Nephron progenitor cell (in vitro differentiated cells): ENCODE data around the gene CCNY.
A peak's percentile ranks its signal among the peaks of the same experiment; 100 is the strongest.

Source experiments
- DNase-seq: peaks from one replicate; pipeline ENCODE4 v3.0.0; 2021
- H3K27ac Mint-ChIP-seq: 2 replicates; pipeline ENCODE4 v1.8.0; 2021; ENCODE audit warnings: mild to moderate bottlenecking, moderate library complexity, mixed read lengths
- H3K27me3 Mint-ChIP-seq: 2 replicates; pipeline ENCODE4 v1.8.0; 2021; ENCODE audit warnings: mild to moderate bottlenecking, low read depth, mixed read lengths; ENCODE audit not compliant: poor library complexity
- H3K36me3 Mint-ChIP-seq: 2 replicates; pipeline ENCODE4 v1.8.0; 2021; ENCODE audit warnings: low read depth, mixed read lengths
- H3K4me1 Mint-ChIP-seq: 2 replicates; pipeline ENCODE4 v1.8.0; 2021; ENCODE audit warnings: mixed read lengths
- H3K4me3 Mint-ChIP-seq: 2 replicates; pipeline ENCODE4 v1.8.0; 2021; ENCODE audit warnings: mild to moderate bottlenecking, moderate library complexity, mixed read lengths
- H3K9me3 Mint-ChIP-seq: 2 replicates; pipeline ENCODE4 v1.8.0; 2021; ENCODE audit warnings: mild to moderate bottlenecking, moderate library complexity, mixed read lengths
- TF ChIP-seq, protein P1 (sequence below): fragments of 200-600 bp; sonication (generic); IDR thresholded peaks from 2 replicates; pipeline ENCODE4 v1.5.0; 2021; ENCODE audit warnings: antibody characterized with exemption

CCNY gene

DNA sequence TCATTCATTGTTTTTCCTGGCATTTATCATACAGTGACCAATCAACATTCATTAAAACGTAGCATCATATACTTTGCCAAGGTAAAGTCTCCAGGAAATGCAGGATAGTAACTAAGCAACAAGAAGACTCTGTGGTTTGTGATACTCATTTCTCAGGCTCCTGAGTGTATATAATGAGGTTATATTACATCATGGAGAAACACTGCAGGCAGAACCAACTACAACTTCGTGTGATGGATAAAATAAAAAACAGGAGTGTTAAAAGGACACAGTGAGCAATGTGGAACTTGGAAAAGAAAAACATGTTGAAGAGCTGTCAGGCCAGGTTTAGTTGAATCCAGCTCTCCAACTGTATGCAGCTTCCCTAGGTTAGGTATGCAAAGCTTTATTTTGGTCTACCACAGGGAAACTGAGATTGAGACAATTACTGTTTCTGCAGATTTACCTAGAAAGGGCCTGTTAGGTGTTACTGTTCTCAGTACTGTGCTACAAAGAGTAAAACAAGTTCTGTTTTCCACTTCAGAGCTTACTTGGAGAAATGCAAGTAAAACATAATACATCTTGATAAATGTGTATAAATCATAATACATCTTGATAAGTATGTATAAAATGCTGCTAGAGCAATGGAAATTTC lies 7.8 kb upstream of the CCNY start:
- Mint-ChIP-seq H3K36me3 (peaks cover 20% of the 10 kb centered on the region), H3K4me3 (no peak overlapping the region), H3K27me3 (peaks cover 4% of the 10 kb centered on the region), H3K4me1 (peaks cover 33% of the 10 kb centered on the region), H3K27ac (no peak overlapping the region), H3K9me3 (peaks cover under 1% of the 10 kb centered on the region)
- no peak for DNase-seq
- TF ChIP-seq, protein P1, sequence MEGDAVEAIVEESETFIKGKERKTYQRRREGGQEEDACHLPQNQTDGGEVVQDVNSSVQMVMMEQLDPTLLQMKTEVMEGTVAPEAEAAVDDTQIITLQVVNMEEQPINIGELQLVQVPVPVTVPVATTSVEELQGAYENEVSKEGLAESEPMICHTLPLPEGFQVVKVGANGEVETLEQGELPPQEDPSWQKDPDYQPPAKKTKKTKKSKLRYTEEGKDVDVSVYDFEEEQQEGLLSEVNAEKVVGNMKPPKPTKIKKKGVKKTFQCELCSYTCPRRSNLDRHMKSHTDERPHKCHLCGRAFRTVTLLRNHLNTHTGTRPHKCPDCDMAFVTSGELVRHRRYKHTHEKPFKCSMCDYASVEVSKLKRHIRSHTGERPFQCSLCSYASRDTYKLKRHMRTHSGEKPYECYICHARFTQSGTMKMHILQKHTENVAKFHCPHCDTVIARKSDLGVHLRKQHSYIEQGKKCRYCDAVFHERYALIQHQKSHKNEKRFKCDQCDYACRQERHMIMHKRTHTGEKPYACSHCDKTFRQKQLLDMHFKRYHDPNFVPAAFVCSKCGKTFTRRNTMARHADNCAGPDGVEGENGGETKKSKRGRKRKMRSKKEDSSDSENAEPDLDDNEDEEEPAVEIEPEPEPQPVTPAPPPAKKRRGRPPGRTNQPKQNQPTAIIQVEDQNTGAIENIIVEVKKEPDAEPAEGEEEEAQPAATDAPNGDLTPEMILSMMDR = no peak

- peaks cover 38% of the 10 kb centered on the region for H3K4me1 Mint-ChIP-seq
- peak overlapping the region; percentile 28 for H3K27ac Mint-ChIP-seq
- H3K36me3 Mint-ChIP-seq = peaks cover 22% of the 10 kb centered on the region
- peaks cover 4% of the 10 kb centered on the region for H3K27me3 Mint-ChIP-seq
- H3K4me3 Mint-ChIP-seq = no peak overlapping the region
- H3K9me3 Mint-ChIP-seq = peaks cover 4% of the 10 kb centered on the region
- TF ChIP-seq, protein P1 = no peak
- DNase-seq = no peak
Measured at GRCh38 chr10:35329520-35329919, 6.8 kb upstream of the CCNY start.

DNA sequence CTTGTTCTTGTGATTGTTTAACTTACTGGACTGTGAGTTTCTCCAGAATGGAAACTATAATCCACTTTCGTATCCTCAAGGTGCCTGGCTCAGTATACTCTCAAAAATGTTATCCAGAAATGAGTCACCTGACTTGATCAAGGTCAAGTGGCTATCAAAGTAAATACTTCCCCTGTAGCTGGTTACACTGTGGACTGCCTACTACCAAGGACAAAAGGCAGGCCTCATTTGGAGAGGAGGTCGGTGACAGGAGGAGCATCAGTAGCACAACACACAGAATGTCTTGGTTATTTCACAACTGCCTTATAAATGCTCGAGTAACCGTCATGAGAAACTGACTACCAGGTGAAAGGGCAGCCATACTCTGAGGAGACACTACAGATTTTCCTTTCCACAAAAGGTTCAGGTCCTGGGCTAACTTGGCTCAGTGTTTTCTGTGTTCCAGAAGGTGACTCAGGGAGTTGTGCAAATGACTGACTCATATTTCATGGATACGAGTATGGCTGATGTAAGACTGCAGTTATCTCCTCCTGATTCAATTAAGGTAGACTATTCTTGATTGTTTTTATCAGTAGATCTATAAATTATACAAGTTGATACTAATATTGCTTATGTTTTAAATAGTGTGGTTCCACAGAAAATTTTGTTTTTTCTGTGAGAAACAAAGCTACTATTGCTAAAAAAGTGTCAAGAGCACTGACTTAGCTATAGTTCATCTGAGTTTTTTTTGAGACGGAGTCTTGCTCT lies 4.2 kb upstream of the CCNY start:
- DNase-seq = no peak
- Mint-ChIP-seq H3K27me3 (peaks cover 4% of the 10 kb centered on the region), H3K9me3 (peaks cover 4% of the 10 kb centered on the region), H3K36me3 (peaks cover 24% of the 10 kb centered on the region), H3K4me3 (no peak overlapping the region), H3K27ac (peak overlapping the region; percentile 34), H3K4me1 (peaks cover 52% of the 10 kb centered on the region)
- TF ChIP-seq, protein P1 = no peak

- H3K36me3 Mint-ChIP-seq = peaks cover 24% of the 10 kb centered on the region
- H3K4me3 Mint-ChIP-seq = peak overlapping the region; percentile 73
- no peak for DNase-seq
- H3K9me3 Mint-ChIP-seq = peaks cover 4% of the 10 kb centered on the region
- H3K27ac Mint-ChIP-seq = no peak overlapping the region
- H3K27me3 Mint-ChIP-seq = peaks cover 14% of the 10 kb centered on the region
- peaks cover 62% of the 10 kb centered on the region for H3K4me1 Mint-ChIP-seq
- TF ChIP-seq, protein P1 = no peak
Measured at GRCh38 chr10:35334297-35334696, 2.0 kb upstream of the CCNY start.

- Mint-ChIP-seq H3K36me3 (peaks cover 24% of the 10 kb centered on the region), H3K27me3 (peaks cover 14% of the 10 kb centered on the region), H3K27ac (peak overlapping the region; percentile 22), H3K9me3 (peaks cover 4% of the 10 kb centered on the region), H3K4me3 (peak overlapping the region; percentile 96), H3K4me1 (peaks cover 51% of the 10 kb centered on the region)
- TF ChIP-seq, protein P1 = no peak
- no peak for DNase-seq
Measured at GRCh38 chr10:35335133-35336083, 901 bp upstream of the CCNY start.
